ENCODE measurements around the gene ITLN1.
"Not testable (repeated sequence)": the region's sequence is repeated elsewhere in the genome, so short reads cannot be mapped to it uniquely, and the experiment has no call there.

Gene ITLN1

DNA sequence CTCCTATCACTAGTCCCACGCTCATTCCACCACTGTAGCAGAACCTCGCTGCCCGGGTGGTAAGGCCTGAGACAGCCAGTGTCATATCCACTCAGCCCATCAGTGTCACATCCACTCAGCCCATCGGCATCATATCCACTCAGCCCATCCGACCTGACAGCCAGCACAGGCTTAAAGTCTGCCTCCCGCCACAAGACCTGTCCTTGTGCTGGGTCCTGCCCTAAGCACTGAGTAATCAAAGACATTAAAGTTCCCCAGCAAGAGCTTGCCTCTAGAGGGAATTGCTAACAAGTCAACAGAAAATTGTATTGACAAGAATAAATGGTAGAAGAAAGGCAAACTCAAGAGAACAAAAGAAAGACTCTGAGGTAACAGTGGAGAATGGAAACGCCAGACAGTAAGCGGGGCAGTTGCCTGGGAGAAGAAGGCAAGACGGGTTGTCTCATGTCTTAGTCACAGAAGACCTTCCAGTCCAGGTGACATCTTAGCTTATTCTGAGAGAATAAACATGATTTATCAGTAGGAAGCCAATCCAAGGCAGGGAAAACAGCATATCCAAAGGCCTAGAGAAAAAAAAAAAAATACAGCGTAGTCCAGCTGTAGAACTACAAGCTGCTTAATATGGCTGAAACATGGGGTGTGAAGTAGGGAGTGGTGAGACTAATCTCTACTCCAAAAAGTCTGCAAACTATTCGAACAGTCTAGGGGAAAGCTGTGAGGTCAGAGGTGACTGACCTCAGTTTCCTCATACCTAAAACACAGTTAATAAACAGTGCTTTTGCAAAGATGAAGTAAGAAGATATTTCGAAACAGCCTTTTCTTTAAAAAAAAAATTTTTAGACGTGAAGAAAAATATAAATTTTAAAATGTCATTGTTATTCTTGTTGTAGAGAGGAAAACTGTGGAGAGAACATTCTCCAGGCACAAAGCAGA is 1.1 kb downstream of the ITLN1 start:
- POLR2A ChIA-PET: no interaction called here
- 100% methylated on average over 7 of the region's 13 CpGs for WGBS (ENCODE audit: insufficient coverage)

DNA sequence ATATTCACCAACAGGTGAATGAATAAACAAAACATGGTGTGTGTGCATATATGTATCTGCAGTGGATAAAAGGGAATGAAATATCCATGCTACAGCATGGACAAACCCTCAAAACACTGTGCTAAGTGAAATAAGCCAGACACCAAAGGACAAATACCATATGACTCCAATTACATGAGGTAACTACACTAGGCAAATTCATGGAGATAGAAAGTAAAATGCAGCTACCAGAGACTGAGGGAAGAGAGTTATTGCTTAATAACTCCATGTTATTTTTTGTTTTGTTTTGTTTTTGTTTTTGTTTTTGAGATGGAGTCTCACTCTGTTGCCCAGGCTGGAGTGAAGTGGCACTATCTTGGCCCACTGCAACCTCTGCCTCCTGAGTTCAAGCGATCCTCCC is 2.4 kb downstream of the ITLN1 start:
- H3K4me3 ChIP-seq (ENCODE audit: control insufficient read depth in 1 of 7, extremely low read depth in 1 of 7, insufficient read depth in 4 of 7, low read depth in 2 of 7, low read length in 6 of 7): no peak overlapping the region
- POLR2A ChIA-PET: no interaction called here
- peaks cover 0 to 5% (median 3%) of the 10 kb centered on the region in 4 experiments for H3K4me1 ChIP-seq (ENCODE audit: control extremely low read depth in 1 of 4, control insufficient read depth in 4 of 4, insufficient read depth in 4 of 4, low read length in 3 of 4)
- CTCF ChIA-PET: interaction anchor here (1.1 to 1.4 kb wide), 4 partner anchors 44 to 103 kb away, joined by 3 to 6 read pairs (median 4); no protein-coding TSS in a partner anchor
- no peaks in the 10 kb centered on the region for H3K9me3 ChIP-seq (ENCODE audit: control extremely low read depth in 1 of 5, control insufficient read depth in 4 of 5, insufficient read depth in 2 of 5, low read depth in 1 of 5, low read length in 4 of 5)
- H3K27ac ChIP-seq (ENCODE audit: insufficient read depth in 1 of 2, low read depth in 1 of 2, low read length in 2 of 2, poor library complexity in 1 of 2, severe bottlenecking in 2 of 2): no peak overlapping the region
- no CpG with 5 or more reads among the region's 1 CpG for WGBS (ENCODE audit: insufficient coverage)
- H3K27me3 ChIP-seq (replicated peaks in 2 of 5; ENCODE audit: control insufficient read depth in 4 of 5, insufficient read depth in 5 of 5, low read length in 4 of 5): no peaks in the 10 kb centered on the region
- DNase-seq: no peak
- H3K36me3 ChIP-seq (ENCODE audit: control insufficient read depth in 4 of 4, insufficient read depth in 4 of 4, low read length in 3 of 4): no peaks in the 10 kb centered on the region

More for the DNA sequence above, 1.1 kb downstream of the ITLN1 start:
- CTCF ChIA-PET: interaction anchor here (1.1 to 1.8 kb wide), 6 partner anchors 44 to 104 kb away, joined by 3 to 8 read pairs (median 4); no protein-coding TSS in a partner anchor
- H3K4me3 ChIP-seq (ENCODE audit: control insufficient read depth in 1 of 7, extremely low read depth in 1 of 7, insufficient read depth in 4 of 7, low read depth in 2 of 7, low read length in 6 of 7): no peak overlapping the region
- H3K27ac ChIP-seq (ENCODE audit: insufficient read depth in 1 of 2, low read depth in 1 of 2, low read length in 2 of 2, poor library complexity in 1 of 2, severe bottlenecking in 2 of 2): no peak overlapping the region
- DNase-seq: no peak
- H3K9me3 ChIP-seq (ENCODE audit: control extremely low read depth in 1 of 5, control insufficient read depth in 4 of 5, insufficient read depth in 2 of 5, low read depth in 1 of 5, low read length in 4 of 5): no peaks in the 10 kb centered on the region
- H3K4me1 ChIP-seq (ENCODE audit: control extremely low read depth in 1 of 4, control insufficient read depth in 4 of 4, insufficient read depth in 4 of 4, low read length in 3 of 4): peaks cover 0 to 5% (median 3%) of the 10 kb centered on the region in 4 experiments
- H3K27me3 ChIP-seq (replicated peaks in 2 of 5; ENCODE audit: control insufficient read depth in 4 of 5, insufficient read depth in 5 of 5, low read length in 4 of 5): no peaks in the 10 kb centered on the region
- H3K36me3 ChIP-seq (ENCODE audit: control insufficient read depth in 4 of 4, insufficient read depth in 4 of 4, low read length in 3 of 4): no peaks in the 10 kb centered on the region

DNA sequence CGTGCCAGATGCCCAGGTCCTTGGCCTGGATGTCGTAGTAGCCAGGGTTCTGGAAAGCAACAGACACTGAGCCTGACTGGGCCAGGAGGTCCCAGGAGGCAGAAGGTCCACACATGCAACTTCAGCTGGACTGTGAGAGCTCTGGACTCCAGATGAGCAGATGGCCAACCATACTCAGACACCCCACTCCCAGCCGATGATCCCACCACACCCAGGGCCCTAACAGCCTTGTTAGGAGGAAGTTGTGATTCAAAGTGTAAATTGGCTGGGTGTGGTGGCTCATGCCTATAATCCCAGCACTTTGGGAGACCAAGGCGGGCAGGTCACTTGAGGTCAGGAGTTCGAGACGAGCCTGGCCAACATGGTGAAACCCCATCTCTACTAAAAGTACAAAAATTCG is 3.7 kb downstream of the ITLN1 start:
- DNase-seq; H3K9me3 ChIP-seq (ENCODE audit: control extremely low read depth in 1 of 5, control insufficient read depth in 4 of 5, insufficient read depth in 2 of 5, low read depth in 1 of 5, low read length in 4 of 5); POLR2A ChIA-PET; H3K27me3 ChIP-seq (replicated peaks in 2 of 5; ENCODE audit: control insufficient read depth in 4 of 5, insufficient read depth in 5 of 5, low read length in 4 of 5); H3K36me3 ChIP-seq (ENCODE audit: control insufficient read depth in 4 of 4, insufficient read depth in 4 of 4, low read length in 3 of 4); H3K27ac ChIP-seq (ENCODE audit: insufficient read depth in 1 of 2, low read depth in 1 of 2, low read length in 2 of 2, poor library complexity in 1 of 2, severe bottlenecking in 2 of 2); H3K4me3 ChIP-seq (ENCODE audit: control insufficient read depth in 1 of 7, extremely low read depth in 1 of 7, insufficient read depth in 4 of 7, low read depth in 2 of 7, low read length in 6 of 7): not testable (repeated sequence)
- H3K4me1 ChIP-seq (ENCODE audit: control extremely low read depth in 1 of 4, control insufficient read depth in 4 of 4, insufficient read depth in 4 of 4, low read length in 3 of 4): peaks cover 0 to 16% (median 9%) of the 10 kb centered on the region in 4 experiments
- CTCF ChIA-PET: interaction anchor here (0.5 to 5.6 kb wide), 4 partner anchors 45 to 198 kb away, joined by 3 to 90 read pairs (median 12); partner anchors contain the start of gene ITLN2
- 98% methylated on average over 4 of the region's 7 CpGs for WGBS (ENCODE audit: insufficient coverage)

DNA sequence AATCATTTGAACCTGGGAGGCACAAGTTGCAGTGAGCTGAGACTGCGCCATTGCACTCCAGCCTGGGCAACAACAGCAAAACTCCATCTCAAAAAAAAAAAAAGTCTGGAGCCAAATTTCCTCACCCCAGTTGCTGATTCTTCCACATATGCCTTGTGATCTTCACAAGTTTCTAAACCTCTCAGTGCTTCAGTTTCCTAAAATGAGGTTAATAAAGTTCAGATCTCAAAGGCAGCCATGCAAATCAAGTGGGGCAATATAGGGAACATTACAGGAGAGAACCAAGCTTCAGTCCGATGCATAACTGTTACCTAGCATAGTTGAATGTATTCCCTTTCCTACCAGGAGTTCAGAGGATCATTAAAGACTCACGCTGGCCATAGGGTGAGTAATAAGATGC is 4.8 kb downstream of the ITLN1 start:
- POLR2A ChIA-PET: no interaction called here
- DNase-seq: no peak

DNA sequence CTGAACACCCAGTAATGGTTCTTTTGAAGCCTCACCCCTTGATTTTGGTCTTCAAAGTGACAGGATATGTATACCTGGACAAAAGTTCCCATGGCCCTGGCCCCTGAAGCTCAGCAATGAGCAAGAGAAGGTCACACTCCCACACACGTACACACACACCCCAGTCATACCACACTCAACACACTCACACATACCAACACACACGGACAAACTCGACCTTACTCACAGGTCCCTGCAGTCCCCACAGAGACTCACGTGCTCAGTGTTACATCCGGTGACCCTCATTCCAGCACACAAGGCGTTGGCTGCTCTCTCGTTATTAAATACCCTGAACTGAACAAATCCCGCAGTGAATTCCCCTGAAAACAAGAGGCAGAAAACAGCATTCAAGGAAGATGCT is 5.9 kb downstream of the ITLN1 start:
- WGBS (ENCODE audit: insufficient coverage): 100% methylated on average over 7 of the region's 8 CpGs
- DNase-seq: no peak
- POLR2A ChIA-PET: interaction anchor here (0.7 kb wide), 1 partner anchor 200 kb away, joined by 3 read pairs; no protein-coding TSS in a partner anchor
- CTCF ChIA-PET: interaction anchor here (1.0 to 5.6 kb wide), 6 partner anchors 9 to 152 kb away, joined by 3 to 90 read pairs (median 6); partner anchors contain the start of genes CD244 and ITLN2
- Histone ChIP-seq H3K4me3 (ENCODE audit: control insufficient read depth in 1 of 7, extremely low read depth in 1 of 7, insufficient read depth in 4 of 7, low read depth in 2 of 7, low read length in 6 of 7) (no peak overlapping the region), H3K9me3 (ENCODE audit: control extremely low read depth in 1 of 5, control insufficient read depth in 4 of 5, insufficient read depth in 2 of 5, low read depth in 1 of 5, low read length in 4 of 5) (no peaks in the 10 kb centered on the region), H3K27me3 (replicated peaks in 2 of 5; ENCODE audit: control insufficient read depth in 4 of 5, insufficient read depth in 5 of 5, low read length in 4 of 5) (no peaks in the 10 kb centered on the region), H3K4me1 (ENCODE audit: control extremely low read depth in 1 of 4, control insufficient read depth in 4 of 4, insufficient read depth in 4 of 4, low read length in 3 of 4) (peaks cover 0 to 11% (median 7%) of the 10 kb centered on the region in 4 experiments), H3K36me3 (ENCODE audit: control insufficient read depth in 4 of 4, insufficient read depth in 4 of 4, low read length in 3 of 4) (no peaks in the 10 kb centered on the region), H3K27ac (ENCODE audit: insufficient read depth in 1 of 2, low read depth in 1 of 2, low read length in 2 of 2, poor library complexity in 1 of 2, severe bottlenecking in 2 of 2) (no peak overlapping the region)

More for the DNA sequence above, 4.8 kb downstream of the ITLN1 start:
- no peaks in the 10 kb centered on the region for H3K36me3 ChIP-seq (ENCODE audit: control insufficient read depth in 4 of 4, insufficient read depth in 4 of 4, low read length in 3 of 4)
- CTCF ChIA-PET: interaction anchor here (0.6 to 5.6 kb wide), 9 partner anchors 12 to 326 kb away, joined by 3 to 90 read pairs (median 3); partner anchors contain the start of genes CD244 and ITLN2
- no peaks in the 10 kb centered on the region for H3K27me3 ChIP-seq (replicated peaks in 2 of 5; ENCODE audit: control insufficient read depth in 4 of 5, insufficient read depth in 5 of 5, low read length in 4 of 5)
- peaks cover 0 to 15% (median 9%) of the 10 kb centered on the region in 4 experiments for H3K4me1 ChIP-seq (ENCODE audit: control extremely low read depth in 1 of 4, control insufficient read depth in 4 of 4, insufficient read depth in 4 of 4, low read length in 3 of 4)
- H3K27ac ChIP-seq (ENCODE audit: insufficient read depth in 1 of 2, low read depth in 1 of 2, low read length in 2 of 2, poor library complexity in 1 of 2, severe bottlenecking in 2 of 2): no peak overlapping the region
- WGBS (ENCODE audit: insufficient coverage): 100% methylated on average over 2 of the region's 3 CpGs
- H3K9me3 ChIP-seq (ENCODE audit: control extremely low read depth in 1 of 5, control insufficient read depth in 4 of 5, insufficient read depth in 2 of 5, low read depth in 1 of 5, low read length in 4 of 5): no peaks in the 10 kb centered on the region
- H3K4me3 ChIP-seq (ENCODE audit: control insufficient read depth in 1 of 7, extremely low read depth in 1 of 7, insufficient read depth in 4 of 7, low read depth in 2 of 7, low read length in 6 of 7): no peak overlapping the region

DNA sequence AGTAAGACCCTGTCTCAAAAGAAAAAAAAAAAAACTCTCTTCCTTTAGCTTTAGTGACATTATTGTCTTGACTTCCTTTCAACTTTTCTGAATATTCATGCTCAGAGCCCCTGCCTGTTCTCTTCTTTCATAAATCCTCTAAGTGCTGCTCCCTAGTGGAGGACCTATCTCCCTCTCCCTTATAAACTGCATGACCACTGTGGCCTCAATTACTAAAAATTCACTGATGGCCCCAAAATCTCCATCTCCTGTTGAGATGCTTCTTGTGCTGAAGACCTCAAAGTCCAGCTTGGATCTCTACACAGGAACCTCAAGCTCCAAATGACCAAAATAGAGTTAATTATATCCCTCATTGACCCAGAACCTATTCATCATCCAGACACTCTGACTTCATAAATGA is 7.8 kb downstream of the ITLN1 start:
- H3K9me3 ChIP-seq (ENCODE audit: control extremely low read depth in 1 of 5, control insufficient read depth in 4 of 5, insufficient read depth in 2 of 5, low read depth in 1 of 5, low read length in 4 of 5): no peaks in the 10 kb centered on the region
- H3K4me3 ChIP-seq (ENCODE audit: control insufficient read depth in 1 of 7, extremely low read depth in 1 of 7, insufficient read depth in 4 of 7, low read depth in 2 of 7, low read length in 6 of 7): no peak overlapping the region
- H3K27me3 ChIP-seq (replicated peaks in 2 of 5; ENCODE audit: control insufficient read depth in 4 of 5, insufficient read depth in 5 of 5, low read length in 4 of 5): no peaks in the 10 kb centered on the region
- peaks cover 0 to 11% (median 7%) of the 10 kb centered on the region in 4 experiments for H3K4me1 ChIP-seq (ENCODE audit: control extremely low read depth in 1 of 4, control insufficient read depth in 4 of 4, insufficient read depth in 4 of 4, low read length in 3 of 4)
- peak; percentile 66 to 78 (median 76) for DNase-seq
- POLR2A ChIA-PET: interaction anchor here (0.6 kb wide), 1 partner anchor 102 kb away, joined by 6 read pairs; no protein-coding TSS in a partner anchor
- no peak overlapping the region for H3K27ac ChIP-seq (ENCODE audit: insufficient read depth in 1 of 2, low read depth in 1 of 2, low read length in 2 of 2, poor library complexity in 1 of 2, severe bottlenecking in 2 of 2)
- CTCF ChIA-PET: interaction anchor here (0.9 to 5.6 kb wide), 24 partner anchors 9 to 203 kb away, joined by 3 to 90 read pairs (median 4); partner anchors contain the start of genes CD244, CD48 and ITLN1
- no peaks in the 10 kb centered on the region for H3K36me3 ChIP-seq (ENCODE audit: control insufficient read depth in 4 of 4, insufficient read depth in 4 of 4, low read length in 3 of 4)

Measured in common myeloid progenitor, CD34-positive (primary cell).